Spleen (tissue), 11 donors: ENCODE results near the gene ZNF181. TPM values are rescaled to one million over a fixed set of nuclear protein-coding genes. Genes with fewer than 3 reads are reported as not detected.

Experiments
- DNase-seq: peaks from one replicate; pipeline ENCODE4 v3.0.0-alpha.2; 2020
- H3K27ac ChIP-seq, 8 donors: fragments of 200-600 bp; sonication (generic) in 7 of 8; 1 replicate in 4 of 8; 2 replicates in 4 of 8; pipeline versions ENCODE4 v1.5.0 to v1.8.0; 2016 to 2021; ENCODE audit warnings: inconsistent platforms in 4 of 8, mild to moderate bottlenecking in 4 of 8, moderate library complexity in 1 of 8
- H3K27me3 ChIP-seq, 7 donors: fragments of 200-600 bp; sonication (generic) in 6 of 7; replicated peaks in 1 of 7; 1 replicate in 4 of 7; 2 replicates in 3 of 7; pipeline versions ENCODE4 v1.5.0 to v1.8.0; 2016 to 2021; ENCODE audit warnings: inconsistent platforms in 3 of 7, mild to moderate bottlenecking in 1 of 7
- H3K36me3 ChIP-seq, 6 donors: fragments of 200-600 bp; sonication (generic) in 5 of 6; 1 replicate in 4 of 6; 2 replicates in 2 of 6; pipeline versions ENCODE4 v1.5.0 to v1.8.0; 2016 to 2021; ENCODE audit warnings: inconsistent platforms in 2 of 6
- H3K4me1 ChIP-seq, 6 donors: fragments of 200-600 bp; sonication (generic) in 5 of 6; 1 replicate in 3 of 6; 2 replicates in 3 of 6; pipeline versions ENCODE4 v1.5.0 to v1.8.0; 2016 to 2021; ENCODE audit warnings: inconsistent platforms in 3 of 6
- H3K4me3 ChIP-seq, 8 donors: fragments of 200-600 bp; sonication (generic) in 7 of 8; 1 replicate in 4 of 8; 2 replicates in 4 of 8; pipeline versions ENCODE4 v1.5.0 to v1.8.0; 2016 to 2021; ENCODE audit warnings: inconsistent platforms in 4 of 8, mild to moderate bottlenecking in 4 of 8, moderate library complexity in 2 of 8
- H3K9me3 ChIP-seq, 8 donors: fragments of 200-600 bp; sonication (generic) in 7 of 8; 1 replicate in 4 of 8; 2 replicates in 4 of 8; pipeline versions ENCODE4 v1.5.0 to v1.8.0; 2016 to 2021; ENCODE audit warnings: inconsistent platforms in 4 of 8
- CTCF ChIP-seq, 11 experiments: fragments of 200-600 bp in 7 of 11; fragments of 450-650 bp in 4 of 11; sonication (generic) in 4 of 11; IDR thresholded peaks in 8 of 11; conservative IDR thresholded peaks in 3 of 11; 1 replicate in 7 of 11; 2 replicates in 4 of 11; pipeline versions ENCODE4 v1.4.0 to v1.8.0; 2016 to 2021; ENCODE audit warnings: antibody characterized with exemption in 11 of 11, inconsistent platforms in 4 of 11, mild to moderate bottlenecking in 1 of 11
- POLR2A ChIP-seq, 3 donors: fragments of 450-650 bp; IDR thresholded peaks; one replicate each; pipeline ENCODE4 v1.5.1; 2017; ENCODE audit warnings: antibody characterized with exemption in 3 of 3, mild to moderate bottlenecking in 1 of 3
- POLR2AphosphoS5 ChIP-seq, 3 donors: sonication (generic); formaldehyde crosslinking; IDR thresholded peaks; one replicate each; pipeline ENCODE4 v1.5.1; 2017; ENCODE audit warnings: antibody characterized with exemption in 3 of 3
- WGBS, 5 donors: extraction: QIAGEN DNeasy Blood & Tissue Kit in 3 of 5; methylation state at CpG; one replicate each; pipeline versions ENCODE4 v1.1.5 to v1.1.7; 2013 to 2018; 5-methylcytosine and 5-hydroxymethylcytosine counted together
- intact Hi-C: fragments of 100-400 bp; cut with DNase I; formaldehyde crosslinking; loops from one replicate; pipeline ENCODE4 v1.15.0; 2023; ENCODE audit warnings: low total_unique reads
- polyA plus RNA-seq, 3 donors: library from polyadenylated mRNA; stranded (reverse); fragments of 200-250 nt; gene quantifications; one replicate each; pipeline ENCODE4 v1.2.1, GENCODE V29; 2013
- total RNA-seq, 7 donors: library from RNA; depleted of rRNA in 3 of 7; stranded (reverse); fragments of >200 nt in 3 of 7; fragmentation: NEBNext Ultra II Directional in 4 of 7; extraction: Animal tissue kit (Norgen Biotek cat#: 25700) in 4 of 7; gene quantifications; one replicate each; pipeline versions ENCODE4 v1.1.0 to v1.2.1, GENCODE V29; 2016 to 2021
- donor health status: healthy with polysubstance abuse.
- donor health status: DM: no; HTN: no; CAD: no; lungs with moderate emphysema.
- donor health status: DM: no; HTN: no; CAD: no.
- donor health status: Bipolar disorder and iron deficiency.
- donor health status: healthy.
- donor health status: DM: no; HTN: no; CAD: no.
- donor health status: DM: yes; HTN: yes; CAD: no.

The ZNF181 gene
- total and polyA plus RNA-seq, 10 donors: 6.8 to 36.5 (median 12.7) TPM

- no peak for DNase-seq
- no peaks in the 10 kb centered on the region for H3K36me3 ChIP-seq
- H3K9me3 ChIP-seq: peaks cover 0 to 9% (median 0%) of the 10 kb centered on the region in 8 donors
- H3K4me3 ChIP-seq: no peak overlapping the region
- intact Hi-C loops: no loop called here
- TF ChIP-seq POLR2A (IDR thresholded peaks at IDR 0.05): no peak
- TF ChIP-seq POLR2AphosphoS5 (IDR thresholded peaks at IDR 0.05): no peak
- TF ChIP-seq CTCF (IDR thresholded peaks at IDR 0.05 in 8 of 11, conservative IDR thresholded peaks at IDR 0.05 in 3 of 11): no peak
- H3K27ac ChIP-seq: no peak overlapping the region
- WGBS, 5 donors: 59 to 73% (median 60%) methylated on average over 2 of the region's 2 CpGs
- H3K27me3 ChIP-seq: no peaks in the 10 kb centered on the region
- H3K4me1 ChIP-seq: no peaks in the 10 kb centered on the region
Observed at GRCh38 chr19:34788074-34788473, 54.0 kb downstream of the ZNF181 start.

DNA sequence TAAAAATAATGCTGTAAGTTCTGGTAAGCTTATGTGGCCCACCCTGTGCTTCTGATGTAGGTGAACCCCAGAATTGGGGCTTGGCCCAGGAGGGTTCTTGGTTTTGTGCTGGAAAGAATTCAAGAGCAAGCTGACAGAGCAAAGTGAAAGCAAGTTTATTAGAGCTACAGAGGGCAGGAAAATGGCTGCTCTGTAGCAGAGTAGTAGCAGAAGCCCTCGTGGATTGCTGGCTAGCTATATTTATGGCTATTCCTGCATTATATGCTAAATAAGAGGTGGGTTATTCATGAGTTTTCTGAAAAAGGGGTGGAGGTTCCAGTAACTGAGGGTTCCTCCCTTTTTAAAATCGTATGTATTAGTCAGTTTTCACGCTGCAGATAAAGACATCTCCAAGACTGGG, 59.5 kb downstream of the ZNF181 start:
- H3K9me3 ChIP-seq: peaks cover 0 to 25% (median 3%) of the 10 kb centered on the region in 8 donors
- WGBS, 5 donors: 63 to 76% (median 72%) methylated on average over 3 of the region's 3 CpGs
- intact Hi-C loops: no loop called here
- H3K4me1 ChIP-seq: no peaks in the 10 kb centered on the region
- TF ChIP-seq POLR2A (IDR thresholded peaks at IDR 0.05) (no peak), POLR2AphosphoS5 (IDR thresholded peaks at IDR 0.05) (no peak), CTCF (IDR thresholded peaks at IDR 0.05 in 8 of 11, conservative IDR thresholded peaks at IDR 0.05 in 3 of 11) (no peak)
- H3K36me3 ChIP-seq: no peaks in the 10 kb centered on the region
- no peak for DNase-seq
- no peaks in the 10 kb centered on the region for H3K27me3 ChIP-seq
- no peak overlapping the region for H3K27ac ChIP-seq
- H3K4me3 ChIP-seq: no peak overlapping the region

GRCh38 chr19:34794066-34794960, 60.3 kb downstream of the ZNF181 start:
- DNase-seq: no peak
- Histone ChIP-seq H3K36me3 (no peaks in the 10 kb centered on the region), H3K27me3 (no peaks in the 10 kb centered on the region), H3K4me1 (no peaks in the 10 kb centered on the region), H3K9me3 (peaks cover 0 to 30% (median 3%) of the 10 kb centered on the region in 8 donors), H3K4me3 (no peak overlapping the region), H3K27ac (no peak overlapping the region)
- TF ChIP-seq POLR2A (IDR thresholded peaks at IDR 0.05) (no peak), POLR2AphosphoS5 (IDR thresholded peaks at IDR 0.05) (no peak), CTCF (IDR thresholded peaks at IDR 0.05 in 8 of 11, conservative IDR thresholded peaks at IDR 0.05 in 3 of 11) (no peak)
- intact Hi-C loops: no loop called here
- 75 to 83% (median 80%) methylated on average over 9 of the region's 9 CpGs for WGBS, 5 donors

Other genes starting within 250 kb of the ZNF181 start
- 1 to 10 TPM in 6 of 7 donors, under 1 TPM in 1; 0.50 to 1.9 (median 1.3) TPM for gene SCGB2B2, start 57.1 kb upstream of the ZNF181 start, total RNA-seq
- under 1 TPM in 2 of 3 donors, not detected in 1; 0.13 to 0.28 TPM for gene SCGB2B2, start 57.1 kb upstream of the ZNF181 start, polyA plus RNA-seq
- 10 to 100 TPM; 24.7 to 36.1 (median 33.0) TPM for gene ZNF302, start 56.6 kb upstream of the ZNF181 start, total RNA-seq
- gene ZNF302, start 56.6 kb upstream of the ZNF181 start, polyA plus RNA-seq: 10 to 100 TPM; 18.9 to 23.2 (median 22.5) TPM
- gene ZNF599, start 39.0 kb downstream of the ZNF181 start, total RNA-seq: 10 to 100 TPM in 1 of 7 donors, 1 to 10 TPM in 6; 3.3 to 10.5 (median 7.7) TPM
- gene ZNF599, start 39.0 kb downstream of the ZNF181 start, polyA plus RNA-seq: 1 to 10 TPM; 4.9 to 5.8 (median 4.9) TPM
- 10 to 100 TPM in 1 of 7 donors, 1 to 10 TPM in 6; 2.7 to 23.5 (median 3.4) TPM for gene ZNF30, start 192.7 kb downstream of the ZNF181 start, total RNA-seq
- 1 to 10 TPM; 2.0 to 2.8 (median 2.2) TPM for gene ZNF30, start 192.7 kb downstream of the ZNF181 start, polyA plus RNA-seq
- gene ZNF792, start 230.0 kb downstream of the ZNF181 start, total RNA-seq: 10 to 100 TPM; 10.4 to 22.9 (median 16.6) TPM
- gene ZNF792, start 230.0 kb downstream of the ZNF181 start, polyA plus RNA-seq: 1 to 10 TPM; 1.5 to 3.0 (median 1.6) TPM